Peyer's patch (tissue), 4 donors: ENCODE measurements around the gene TWF1.

Experiments used
- POLR2A ChIP-seq, 2 donors: fragments of 450-650 bp; IDR thresholded peaks; one replicate each; pipeline ENCODE4 v1.5.1; 2017; ENCODE audit warnings: antibody characterized with exemption in 2 of 2, mild to moderate bottlenecking in 2 of 2, moderate library complexity in 2 of 2
- TF ChIP-seq, protein P1 (sequence below), 6 experiments: fragments of 450-650 bp in 4 of 6; fragments of 200-600 bp in 2 of 6; sonication (generic) in 1 of 6; IDR thresholded peaks; one replicate each; pipeline ENCODE4 v1.5.1; 2017 to 2019; ENCODE audit warnings: antibody characterized with exemption in 6 of 6, mild to moderate bottlenecking in 3 of 6, moderate library complexity in 1 of 6

DNA sequence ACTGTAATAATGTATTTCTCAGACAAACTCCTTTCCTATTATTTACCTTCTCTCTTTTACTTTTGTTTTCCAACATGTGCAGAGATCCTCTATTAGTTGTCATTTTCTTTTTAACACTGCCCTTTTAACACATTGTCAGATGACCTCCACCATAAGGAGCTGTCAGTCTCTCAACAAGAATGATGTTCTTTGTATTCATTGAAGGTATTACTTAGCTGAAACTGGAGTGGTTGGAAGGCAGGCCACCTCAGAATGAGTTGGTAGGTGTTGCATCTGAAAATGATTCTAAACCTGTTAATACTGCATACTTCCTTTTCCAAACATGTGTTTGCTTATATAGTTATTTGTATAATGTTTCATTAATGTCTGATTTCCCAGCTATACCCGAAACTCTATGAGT is 46.6 kb upstream of the TWF1 start:
- TF ChIP-seq, protein P1, sequence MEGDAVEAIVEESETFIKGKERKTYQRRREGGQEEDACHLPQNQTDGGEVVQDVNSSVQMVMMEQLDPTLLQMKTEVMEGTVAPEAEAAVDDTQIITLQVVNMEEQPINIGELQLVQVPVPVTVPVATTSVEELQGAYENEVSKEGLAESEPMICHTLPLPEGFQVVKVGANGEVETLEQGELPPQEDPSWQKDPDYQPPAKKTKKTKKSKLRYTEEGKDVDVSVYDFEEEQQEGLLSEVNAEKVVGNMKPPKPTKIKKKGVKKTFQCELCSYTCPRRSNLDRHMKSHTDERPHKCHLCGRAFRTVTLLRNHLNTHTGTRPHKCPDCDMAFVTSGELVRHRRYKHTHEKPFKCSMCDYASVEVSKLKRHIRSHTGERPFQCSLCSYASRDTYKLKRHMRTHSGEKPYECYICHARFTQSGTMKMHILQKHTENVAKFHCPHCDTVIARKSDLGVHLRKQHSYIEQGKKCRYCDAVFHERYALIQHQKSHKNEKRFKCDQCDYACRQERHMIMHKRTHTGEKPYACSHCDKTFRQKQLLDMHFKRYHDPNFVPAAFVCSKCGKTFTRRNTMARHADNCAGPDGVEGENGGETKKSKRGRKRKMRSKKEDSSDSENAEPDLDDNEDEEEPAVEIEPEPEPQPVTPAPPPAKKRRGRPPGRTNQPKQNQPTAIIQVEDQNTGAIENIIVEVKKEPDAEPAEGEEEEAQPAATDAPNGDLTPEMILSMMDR (IDR thresholded peaks at IDR 0.05), result no peak
- no peak for TF ChIP-seq POLR2A (IDR thresholded peaks at IDR 0.05)
